22Rv1 (cell line): ENCODE data around the gene PKHD1.

ENCODE experiments used
- CTCF ChIP-seq: fragments of 450-650 bp; IDR thresholded peaks from 2 replicates; pipeline ENCODE4 v1.5.1; 2017; ENCODE audit warnings: mild to moderate bottlenecking
- ZFX ChIP-seq: fragments of 450-650 bp; IDR thresholded peaks from 2 replicates; pipeline ENCODE4 v1.6.1; 2017; ENCODE audit warnings: antibody characterized with exemption, borderline replicate concordance

GRCh38 chr6:52022675-52023074 lies 64.7 kb downstream of the PKHD1 start:
- TF ChIP-seq CTCF = no peak
- TF ChIP-seq ZFX = no peak
